Smooth muscle cell (in vitro differentiated cells): ENCODE results near the gene FBXO3. TPM values are rescaled to one million over a fixed set of nuclear protein-coding genes. Genes with fewer than 3 reads are reported as not detected.

Source experiments
- DNase-seq: peaks from one replicate; lab custom pipeline; 2025; ENCODE audit not compliant: unreplicated experiment; lab: John Stamatoyannopoulos, UW
- H2AFZ ChIP-seq: fragments of 200-600 bp; sonication (generic); 2 replicates; pipeline ENCODE4 v1.6.0; 2016; ENCODE audit warnings: antibody characterized with exemption, low read depth, mild to moderate bottlenecking
- H3F3A ChIP-seq: fragments of 200-600 bp; sonication (generic); 2 replicates; pipeline ENCODE4 v1.6.0; 2017; ENCODE audit warnings: antibody characterized with exemption, low read depth
- H3K27ac ChIP-seq: fragments of 200-600 bp; sonication (generic); 2 replicates; pipeline ENCODE4 v1.5.1; 2016; ENCODE audit warnings: low read depth, mild to moderate bottlenecking
- H3K27me3 ChIP-seq: fragments of 200-600 bp; sonication (generic); 2 replicates; pipeline ENCODE4 v1.6.1; 2016; ENCODE audit warnings: low read depth, mild to moderate bottlenecking
- H3K36me3 ChIP-seq: fragments of 200-600 bp; sonication (generic); 2 replicates; pipeline ENCODE4 v1.5.1; 2016; ENCODE audit warnings: low read depth
- H3K4me1 ChIP-seq: fragments of 200-600 bp; sonication (generic); 2 replicates; pipeline ENCODE4 v1.5.1; 2016; ENCODE audit warnings: low read depth
- H3K4me2 ChIP-seq: fragments of 200-600 bp; sonication (generic); 2 replicates; pipeline ENCODE4 v1.6.0; 2016; ENCODE audit warnings: mild to moderate bottlenecking
- H3K4me3 ChIP-seq: fragments of 200-600 bp; sonication (generic); 2 replicates; pipeline ENCODE4 v1.5.1; 2016; ENCODE audit warnings: mild to moderate bottlenecking
- H3K79me2 ChIP-seq: fragments of 200-600 bp; sonication (generic); 2 replicates; pipeline ENCODE4 v1.6.0; 2016; ENCODE audit warnings: low read depth, mild to moderate bottlenecking
- H3K9ac ChIP-seq: fragments of 200-600 bp; sonication (generic); 2 replicates; pipeline ENCODE4 v1.6.0; 2016; ENCODE audit warnings: low read depth
- H3K9me3 ChIP-seq: fragments of 200-600 bp; sonication (generic); replicated peaks from 2 replicates; pipeline ENCODE4 v1.5.1; 2016; ENCODE audit warnings: low read depth
- H4K20me1 ChIP-seq: fragments of 200-600 bp; sonication (generic); 2 replicates; pipeline ENCODE4 v1.6.0; 2016; ENCODE audit warnings: low read depth
- CTCF ChIP-seq: fragments of 200-600 bp; sonication (generic); IDR thresholded peaks from 2 replicates; pipeline ENCODE4 v1.5.1; 2017; ENCODE audit warnings: borderline replicate concordance, mild to moderate bottlenecking, antibody characterized with exemption; ENCODE audit not compliant: insufficient read depth, poor library complexity, severe bottlenecking
- WGBS: methylation state at CpG from one replicate; pipeline ENCODE4 v1.1.7; 2016; ENCODE audit warnings: low lambda C conversion rate; 5-methylcytosine and 5-hydroxymethylcytosine counted together
- polyA plus RNA-seq: library from polyadenylated mRNA; unstranded; fragments of >200 nt; fragmentation: Nextera tagmentation; extraction: Ambion mirVana; gene quantifications from 2 replicates; pipeline ENCODE4 v1.2.1, GENCODE V29; 2016
- total RNA-seq: library from RNA; depleted of rRNA; stranded (reverse); fragments of >200 nt; gene quantifications from 2 replicates; pipeline ENCODE4 v1.2.3, GENCODE V29; 2014

The FBXO3 gene
- total and polyA plus RNA-seq, 2 experiments from 2014 or later = 28.8 to 63.6 TPM

DNA sequence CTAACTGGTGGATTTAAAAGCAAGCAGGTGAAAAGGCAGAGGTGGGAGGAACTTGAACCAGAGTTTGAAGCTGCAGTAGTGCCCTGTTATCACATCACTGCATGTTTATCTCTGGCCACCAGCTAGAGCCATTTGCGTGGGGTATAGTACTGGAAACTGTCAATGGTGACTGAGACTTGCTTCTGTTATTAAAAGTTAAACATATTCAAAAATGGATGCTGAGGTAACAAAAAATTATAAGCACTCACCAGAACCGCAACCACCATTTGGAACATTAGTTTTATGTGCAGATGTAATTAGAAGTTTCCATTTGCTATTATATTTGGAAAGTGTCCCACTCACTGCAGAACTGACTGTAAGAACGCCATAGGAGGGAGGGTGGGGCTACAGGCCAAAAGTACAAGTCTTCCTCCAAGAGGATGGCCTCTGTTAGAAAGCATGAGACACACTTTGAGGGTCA is 36.9 kb downstream of the FBXO3 start:
- no peaks in the 10 kb centered on the region for H3K36me3 ChIP-seq
- no peak overlapping the region for H3K9ac ChIP-seq
- H3K79me2 ChIP-seq = peaks cover 36% of the 10 kb centered on the region
- no peak for DNase-seq
- peak overlapping the region; percentile 91 for H3K27ac ChIP-seq
- WGBS = 73% methylated on average over 3 of the region's 3 CpGs
- peaks cover 28% of the 10 kb centered on the region for H4K20me1 ChIP-seq
- H3K27me3 ChIP-seq = no peaks in the 10 kb centered on the region
- no peak overlapping the region for H3K4me3 ChIP-seq
- H2AFZ ChIP-seq = no peak overlapping the region
- peaks cover 14% of the 10 kb centered on the region for H3K4me1 ChIP-seq
- H3K9me3 ChIP-seq = no peaks in the 10 kb centered on the region
- no peaks in the 10 kb centered on the region for H3F3A ChIP-seq
- peak overlapping the region; percentile 89 for H3K4me2 ChIP-seq
- TF ChIP-seq CTCF = no peak

DNA sequence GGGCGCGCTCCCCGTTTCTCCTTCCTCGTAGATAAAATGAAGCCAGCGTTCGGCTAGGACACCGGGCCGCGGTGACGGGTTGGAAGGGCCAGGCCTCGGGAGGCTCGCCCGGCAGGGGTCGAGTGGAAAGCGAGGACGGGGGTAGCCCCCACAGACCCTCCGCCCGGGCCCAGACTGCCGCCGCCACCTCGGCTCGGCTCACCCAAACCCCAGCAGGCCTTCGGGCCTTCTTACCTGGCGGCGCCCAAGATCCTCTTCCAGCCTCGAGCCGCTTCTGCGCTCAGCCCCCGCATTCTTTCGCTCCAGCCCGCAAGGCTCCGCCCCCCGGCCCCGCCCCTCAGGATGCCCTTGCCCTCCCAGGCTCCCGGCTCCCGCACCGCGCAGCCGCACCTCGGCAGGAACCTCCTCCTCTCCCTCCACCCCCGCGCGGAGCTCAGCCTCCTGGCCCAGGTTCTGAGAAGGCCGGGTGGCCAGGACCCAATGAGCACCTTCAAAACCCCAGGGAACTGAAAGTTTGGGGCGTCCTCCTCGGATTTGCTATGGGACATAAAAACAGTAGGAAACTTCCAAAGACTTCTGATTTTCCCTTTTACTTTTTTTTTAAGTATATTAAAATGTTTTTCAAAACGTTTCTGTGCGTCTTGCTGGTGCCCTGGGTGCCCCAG is 38.0 kb downstream of the FBXO3 start, which contains the start of gene CD59:
TSS of gene CD59 (minus strand) at position 276 of the 665 bp plus-strand sequence. CDS start 13,978 bp downstream, outside the sequence.
- no peaks in the 10 kb centered on the region for H3K36me3 ChIP-seq
- peak; percentile 83 for DNase-seq
- no peaks in the 10 kb centered on the region for H3F3A ChIP-seq
- peaks cover 47% of the 10 kb centered on the region for H3K79me2 ChIP-seq
- peak within 1 kb of the TSS; percentile 89 for H3K4me2 ChIP-seq
- no peak for TF ChIP-seq CTCF
- H3K4me3 ChIP-seq = peak within 1 kb of the TSS; percentile 97
- H4K20me1 ChIP-seq = peaks cover 39% of the 10 kb centered on the region
- no peaks in the 10 kb centered on the region for H3K9me3 ChIP-seq
- peaks cover 14% of the 10 kb centered on the region for H3K4me1 ChIP-seq
- H3K27me3 ChIP-seq = no peaks in the 10 kb centered on the region
- peak within 1 kb of the TSS; percentile 98 for H3K9ac ChIP-seq
- peak within 1 kb of the TSS; percentile 82 for H2AFZ ChIP-seq
- peak within 1 kb of the TSS; percentile 91 for H3K27ac ChIP-seq
- WGBS = 2% methylated on average over 35 of the region's 48 CpGs

DNA sequence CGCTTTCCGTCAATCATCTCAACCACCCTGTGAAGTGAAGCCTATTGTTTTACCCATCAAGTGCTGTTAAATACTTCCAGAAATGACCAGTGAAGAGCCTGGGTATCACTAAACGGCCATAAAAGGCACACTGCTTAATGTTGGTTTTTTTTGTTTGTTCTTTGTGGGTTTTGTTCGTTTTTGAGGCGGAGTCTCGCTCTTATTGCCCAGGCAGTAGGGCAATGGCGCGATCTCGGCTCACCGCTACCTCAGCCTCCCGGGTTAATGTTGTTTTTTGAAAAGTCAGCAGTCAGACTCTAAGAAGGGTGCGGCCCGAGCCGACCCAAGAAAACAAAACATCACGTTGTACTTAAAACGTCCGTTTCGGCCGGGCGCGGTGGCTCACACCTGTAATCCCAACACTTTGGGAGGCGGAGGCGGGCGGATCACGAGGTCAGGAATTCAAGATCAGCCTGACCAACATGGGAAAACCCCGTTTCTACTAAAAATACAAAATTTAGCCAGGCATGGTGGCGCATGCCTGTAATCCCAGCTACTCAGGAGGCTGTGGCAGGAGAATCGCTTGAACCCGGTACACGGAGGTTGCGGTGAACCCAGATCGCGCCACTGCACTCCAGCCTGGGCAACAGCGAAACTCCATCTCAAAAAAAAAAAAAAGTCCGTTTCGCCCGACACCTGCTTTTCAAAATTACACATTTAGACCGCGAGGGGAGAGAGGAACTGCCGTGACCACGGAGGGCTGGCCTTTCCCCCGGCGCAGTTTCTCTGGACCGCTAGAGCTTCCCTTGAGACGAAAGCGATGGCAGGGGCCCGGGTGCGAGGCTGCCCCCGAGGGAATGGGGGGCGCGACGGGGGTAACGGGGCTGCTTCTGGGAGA is 38.8 kb downstream of the FBXO3 start:
- H3K4me3 ChIP-seq = peak overlapping the region; percentile 97
- no peak for DNase-seq
- peak overlapping the region; percentile 91 for H3K27ac ChIP-seq
- peaks cover 14% of the 10 kb centered on the region for H3K4me1 ChIP-seq
- peak overlapping the region; percentile 98 for H3K9ac ChIP-seq
- H4K20me1 ChIP-seq = peaks cover 47% of the 10 kb centered on the region
- 2% methylated on average over 53 of the region's 53 CpGs for WGBS
- no peaks in the 10 kb centered on the region for H3K27me3 ChIP-seq
- peak overlapping the region; percentile 89 for H3K4me2 ChIP-seq
- peaks cover 55% of the 10 kb centered on the region for H3K79me2 ChIP-seq
- H3F3A ChIP-seq = no peaks in the 10 kb centered on the region
- H2AFZ ChIP-seq = peak overlapping the region; percentile 82
- TF ChIP-seq CTCF = no peak
- H3K36me3 ChIP-seq = no peaks in the 10 kb centered on the region
- no peaks in the 10 kb centered on the region for H3K9me3 ChIP-seq
